ENCODE data around the gene GPD1L. TPM values are rescaled to one million over a fixed set of nuclear protein-coding genes. Genes with fewer than 3 reads are reported as not detected.

Gene GPD1L
- polyA plus RNA-seq, 1 experiment, result 6.0 TPM

DNA sequence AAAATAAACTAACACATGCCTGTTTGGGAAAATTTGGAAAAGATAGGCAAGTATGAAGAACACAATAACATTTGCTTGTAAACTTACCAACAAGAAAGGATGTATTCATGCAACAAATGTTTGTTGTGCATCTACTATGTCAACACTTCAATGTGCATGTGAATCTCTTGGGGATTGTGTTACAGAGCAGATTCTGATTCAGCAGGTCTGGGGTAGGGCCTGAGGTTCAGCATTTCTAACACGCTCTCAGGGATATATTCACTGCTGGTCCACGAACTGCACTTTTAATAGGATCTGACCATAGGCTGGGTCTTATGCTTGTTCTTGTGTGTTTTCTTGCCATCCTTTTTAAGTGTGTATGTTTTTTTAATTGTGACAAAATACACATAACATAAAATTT lies 11.8 kb downstream of the GPD1L start:
- Histone ChIP-seq H3K27me3 (ENCODE audit: control insufficient read depth, insufficient read depth, low read length) (no peaks in the 10 kb centered on the region), H3K9me3 (ENCODE audit: control insufficient read depth, insufficient read depth, low read length) (no peaks in the 10 kb centered on the region), H3K27ac (ENCODE audit: low read depth, low read length) (no peak overlapping the region), H3K4me3 (ENCODE audit: low read depth, low read length) (no peak overlapping the region)
- POLR2A ChIA-PET, result no interaction called here
- TF ChIP-seq, protein P1, sequence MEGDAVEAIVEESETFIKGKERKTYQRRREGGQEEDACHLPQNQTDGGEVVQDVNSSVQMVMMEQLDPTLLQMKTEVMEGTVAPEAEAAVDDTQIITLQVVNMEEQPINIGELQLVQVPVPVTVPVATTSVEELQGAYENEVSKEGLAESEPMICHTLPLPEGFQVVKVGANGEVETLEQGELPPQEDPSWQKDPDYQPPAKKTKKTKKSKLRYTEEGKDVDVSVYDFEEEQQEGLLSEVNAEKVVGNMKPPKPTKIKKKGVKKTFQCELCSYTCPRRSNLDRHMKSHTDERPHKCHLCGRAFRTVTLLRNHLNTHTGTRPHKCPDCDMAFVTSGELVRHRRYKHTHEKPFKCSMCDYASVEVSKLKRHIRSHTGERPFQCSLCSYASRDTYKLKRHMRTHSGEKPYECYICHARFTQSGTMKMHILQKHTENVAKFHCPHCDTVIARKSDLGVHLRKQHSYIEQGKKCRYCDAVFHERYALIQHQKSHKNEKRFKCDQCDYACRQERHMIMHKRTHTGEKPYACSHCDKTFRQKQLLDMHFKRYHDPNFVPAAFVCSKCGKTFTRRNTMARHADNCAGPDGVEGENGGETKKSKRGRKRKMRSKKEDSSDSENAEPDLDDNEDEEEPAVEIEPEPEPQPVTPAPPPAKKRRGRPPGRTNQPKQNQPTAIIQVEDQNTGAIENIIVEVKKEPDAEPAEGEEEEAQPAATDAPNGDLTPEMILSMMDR (IDR thresholded peaks at IDR 0.05; ENCODE audit: low read depth, low read length), result no peak
- DNase-seq (ENCODE audit: low read depth, low spot score), result no peak
- CTCF ChIA-PET, result no interaction called here

DNA sequence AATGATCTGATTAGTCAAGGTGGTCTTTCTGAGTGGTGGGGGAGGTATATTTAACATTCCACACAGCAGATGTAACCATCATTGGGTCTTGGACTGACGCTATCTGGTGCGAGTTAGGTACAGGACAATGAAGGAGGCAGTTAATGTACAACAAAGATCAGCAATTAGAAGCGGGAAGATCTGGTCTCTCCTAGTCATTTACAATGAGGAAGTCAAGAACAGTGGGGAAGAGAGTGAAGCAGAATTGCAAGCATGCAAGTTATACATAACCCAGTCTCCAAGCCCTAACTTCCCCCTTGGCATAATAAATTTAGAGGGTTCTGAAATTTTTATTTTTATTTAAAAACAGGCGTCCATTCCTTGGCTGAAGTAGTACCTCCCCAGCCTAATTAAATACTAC lies 14.1 kb downstream of the GPD1L start:
- TF ChIP-seq, protein P1 (IDR thresholded peaks at IDR 0.05; ENCODE audit: low read depth, low read length), result no peak
- Histone ChIP-seq H3K4me3 (ENCODE audit: low read depth, low read length) (no peak overlapping the region), H3K9me3 (ENCODE audit: control insufficient read depth, insufficient read depth, low read length) (no peaks in the 10 kb centered on the region), H3K27ac (ENCODE audit: low read depth, low read length) (no peak overlapping the region), H3K27me3 (ENCODE audit: control insufficient read depth, insufficient read depth, low read length) (no peaks in the 10 kb centered on the region)
- POLR2A ChIA-PET, result no interaction called here
- DNase-seq (ENCODE audit: low read depth, low spot score), result no peak
- CTCF ChIA-PET, result interaction anchor here (1.1 kb wide), 1 partner anchor 24 kb away, joined by 3 read pairs; no protein-coding TSS in a partner anchor

DNA sequence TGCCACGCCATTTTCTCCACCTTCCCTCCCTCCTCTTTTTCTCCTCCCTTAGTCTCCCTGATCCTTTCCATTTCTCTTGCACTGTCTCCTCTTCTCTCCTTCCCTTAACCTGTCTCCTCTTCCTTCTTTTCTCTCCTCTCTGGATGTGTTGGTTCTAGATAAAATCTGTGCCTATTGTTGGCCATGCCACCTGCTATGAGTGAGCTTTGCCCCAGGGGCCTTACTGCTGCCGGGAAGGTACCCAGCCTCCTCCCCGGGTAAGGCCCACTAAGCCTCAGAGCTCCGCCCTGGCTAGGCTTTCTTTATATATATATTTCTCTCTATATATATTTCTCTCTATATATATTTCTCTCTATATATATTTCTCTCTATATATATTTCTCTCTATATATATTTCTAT lies 14.7 kb downstream of the GPD1L start:
- H3K9me3 ChIP-seq (ENCODE audit: control insufficient read depth, insufficient read depth, low read length), result no peaks in the 10 kb centered on the region

DNA sequence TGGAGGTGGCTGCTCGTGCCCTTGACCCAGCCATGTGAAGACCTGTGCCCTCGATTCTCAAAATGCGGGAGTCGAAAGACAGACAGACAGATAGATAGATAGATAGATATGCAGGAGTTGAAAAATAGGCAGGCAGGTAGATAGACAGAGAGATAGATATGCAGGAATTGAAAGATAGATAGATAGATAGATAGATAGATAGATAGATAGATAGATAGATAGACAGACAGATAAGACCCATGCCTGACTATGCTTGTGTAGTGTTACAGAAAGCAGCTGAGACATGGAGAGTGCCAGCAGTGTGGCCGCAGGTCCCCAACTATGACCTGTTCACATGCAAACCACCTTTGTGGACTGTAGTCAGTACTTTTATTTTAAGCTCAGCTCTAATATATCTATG lies 17.2 kb downstream of the GPD1L start:
- no peaks in the 10 kb centered on the region for H3K9me3 ChIP-seq (ENCODE audit: control insufficient read depth, insufficient read depth, low read length)
- H3K27ac ChIP-seq (ENCODE audit: low read depth, low read length), result no peak overlapping the region
- TF ChIP-seq, protein P1 (IDR thresholded peaks at IDR 0.05; ENCODE audit: low read depth, low read length), result no peak
- H3K4me3 ChIP-seq (ENCODE audit: low read depth, low read length), result no peak overlapping the region
- CTCF ChIA-PET, result interaction anchor here (1.0 kb wide), 1 partner anchor 21 kb away, joined by 3 read pairs; no protein-coding TSS in a partner anchor
- H3K27me3 ChIP-seq (ENCODE audit: control insufficient read depth, insufficient read depth, low read length), result peaks cover 4% of the 10 kb centered on the region
- POLR2A ChIA-PET, result no interaction called here
- DNase-seq (ENCODE audit: low read depth, low spot score), result no peak

More for the DNA sequence above, 14.7 kb downstream of the GPD1L start:
- no peak for DNase-seq (ENCODE audit: low read depth, low spot score)
- Histone ChIP-seq H3K4me3 (ENCODE audit: low read depth, low read length) (no peak overlapping the region), H3K27me3 (ENCODE audit: control insufficient read depth, insufficient read depth, low read length) (no peaks in the 10 kb centered on the region), H3K27ac (ENCODE audit: low read depth, low read length) (no peak overlapping the region)
- ChIA-PET CTCF (interaction anchor here (1.1 kb wide), 1 partner anchor 23 kb away, joined by 3 read pairs; no protein-coding TSS in a partner anchor), POLR2A (no interaction called here)
- TF ChIP-seq, protein P1 (IDR thresholded peaks at IDR 0.05; ENCODE audit: low read depth, low read length), result no peak

DNA sequence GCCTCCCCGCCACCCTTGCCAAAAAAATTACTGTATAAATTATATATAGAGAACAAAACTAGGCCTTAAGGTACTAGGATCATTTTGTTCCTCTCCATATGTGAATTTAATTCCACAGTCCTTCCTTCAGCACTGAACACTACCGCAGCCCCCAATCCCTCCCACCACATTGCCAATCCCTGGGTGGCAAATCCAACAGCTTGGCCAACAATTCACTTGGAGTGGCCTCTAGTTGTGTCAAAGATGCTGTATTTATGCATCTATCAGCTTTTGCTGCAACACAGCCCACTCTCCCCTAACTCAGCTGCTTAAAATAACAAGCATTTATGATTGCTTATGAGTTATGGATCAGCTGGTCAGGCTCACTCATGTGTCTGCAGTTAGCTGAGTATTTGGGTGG lies 18.6 kb downstream of the GPD1L start:
- Histone ChIP-seq H3K27ac (ENCODE audit: low read depth, low read length) (peak overlapping the region; percentile 21), H3K9me3 (ENCODE audit: control insufficient read depth, insufficient read depth, low read length) (no peaks in the 10 kb centered on the region), H3K27me3 (ENCODE audit: control insufficient read depth, insufficient read depth, low read length) (peaks cover 4% of the 10 kb centered on the region), H3K4me3 (ENCODE audit: low read depth, low read length) (no peak overlapping the region)
- TF ChIP-seq, protein P1 (IDR thresholded peaks at IDR 0.05; ENCODE audit: low read depth, low read length), result no peak
- CTCF ChIA-PET, result no interaction called here
- no peak for DNase-seq (ENCODE audit: low read depth, low spot score)
- POLR2A ChIA-PET, result no interaction called here
